T-helper 2 cell (primary cell): ENCODE results near the gene USH2A.
"Not testable (repeated sequence)": the region's sequence is repeated elsewhere in the genome, so short reads cannot be mapped to it uniquely, and the experiment has no call there.

Experiments
- DNase-seq, 5 experiments: peaks; one replicate each; pipeline versions ENCODE4 v3.0.0 to v3.0.0-alpha.2; 2012 to 2022

USH2A gene

GRCh38 chr1:216390956-216391355 lies 32.3 kb downstream of the USH2A start:
- DNase-seq, result no peak

GRCh38 chr1:216389774-216390173 lies 33.5 kb downstream of the USH2A start:
- no peak for DNase-seq

- no peak for DNase-seq
Observed at GRCh38 chr1:216388558-216388957, 34.7 kb downstream of the USH2A start.

- DNase-seq, result no peak
Observed at GRCh38 chr1:216387782-216388181, 35.5 kb downstream of the USH2A start.

- no peak for DNase-seq
Observed at GRCh38 chr1:216379441-216379840, 43.8 kb downstream of the USH2A start.

- DNase-seq, result no peak
Observed at GRCh38 chr1:216368249-216368648, 55.0 kb downstream of the USH2A start.

- no peak for DNase-seq
Observed at GRCh38 chr1:216366979-216367378, 56.3 kb downstream of the USH2A start.

- no peak for DNase-seq
Observed at GRCh38 chr1:216356945-216357344, 66.3 kb downstream of the USH2A start.

- DNase-seq, result no peak
Observed at GRCh38 chr1:216350186-216350585, 73.1 kb downstream of the USH2A start.

- no peak for DNase-seq
Observed at GRCh38 chr1:216346526-216346925, 76.7 kb downstream of the USH2A start.

- DNase-seq, result not testable (repeated sequence)
Observed at GRCh38 chr1:216340542-216340941, 82.7 kb downstream of the USH2A start.

GRCh38 chr1:216332462-216332861 lies 90.8 kb downstream of the USH2A start:
- DNase-seq, result no peak

GRCh38 chr1:216332003-216332402 lies 91.2 kb downstream of the USH2A start:
- DNase-seq, result no peak

- no peak for DNase-seq
Observed at GRCh38 chr1:216331211-216331610, 92.0 kb downstream of the USH2A start.

GRCh38 chr1:216330262-216330661 lies 93.0 kb downstream of the USH2A start:
- no peak for DNase-seq

- DNase-seq, result no peak
Observed at GRCh38 chr1:216325946-216326345, 97.3 kb downstream of the USH2A start.

GRCh38 chr1:216325336-216325735 lies 97.9 kb downstream of the USH2A start:
- DNase-seq, result no peak

GRCh38 chr1:216323344-216323743 lies 99.9 kb downstream of the USH2A start:
- DNase-seq, result no peak

GRCh38 chr1:216314379-216315095 lies 108.7 kb downstream of the USH2A start:
- no peak for DNase-seq

GRCh38 chr1:216310776-216311175 lies 112.5 kb downstream of the USH2A start:
- no peak for DNase-seq

GRCh38 chr1:216306830-216307229 lies 116.4 kb downstream of the USH2A start:
- no peak for DNase-seq

GRCh38 chr1:216303690-216304089 lies 119.6 kb downstream of the USH2A start:
- DNase-seq, result no peak

- DNase-seq, result no peak
Observed at GRCh38 chr1:216293683-216294082, 129.6 kb downstream of the USH2A start.

GRCh38 chr1:216290074-216290473 lies 133.2 kb downstream of the USH2A start:
- no peak for DNase-seq

- no peak for DNase-seq
Observed at GRCh38 chr1:216285052-216285451, 138.2 kb downstream of the USH2A start.
